ENCODE measurements around the gene NR1I3. TPM values are rescaled to one million over a fixed set of nuclear protein-coding genes. Genes with fewer than 3 reads are reported as not detected.

Gene NR1I3
- total RNA-seq, 1 donor from 2014 or later = not detected

- peaks cover under 1% of the 10 kb centered on the region for H3K36me3 Mint-ChIP-seq (ENCODE audit: low read depth, unreplicated experiment)
- no peak for TF ChIP-seq CTCF (IDR thresholded peaks at IDR 0.05; ENCODE audit: unreplicated experiment)
- H3K4me1 Mint-ChIP-seq (ENCODE audit: unreplicated experiment) = peaks cover 2% of the 10 kb centered on the region
- H3K27ac Mint-ChIP-seq (ENCODE audit: unreplicated experiment) = no peak overlapping the region
- no peaks in the 10 kb centered on the region for H3K9me3 Mint-ChIP-seq (ENCODE audit: unreplicated experiment)
- no peak overlapping the region for H3K4me3 Mint-ChIP-seq (ENCODE audit: unreplicated experiment)
- H3K27me3 Mint-ChIP-seq (ENCODE audit: unreplicated experiment) = peaks cover 7% of the 10 kb centered on the region
- no peak for DNase-seq (ENCODE audit: low spot score)
Observed at GRCh38 chr1:161265305-161265704, 27.3 kb upstream of the NR1I3 start.

- peaks cover 19% of the 10 kb centered on the region for H3K36me3 Mint-ChIP-seq (ENCODE audit: low read depth, unreplicated experiment)
- H3K9me3 Mint-ChIP-seq (ENCODE audit: unreplicated experiment) = peaks cover 11% of the 10 kb centered on the region
- peaks cover 6% of the 10 kb centered on the region for H3K4me1 Mint-ChIP-seq (ENCODE audit: unreplicated experiment)
- no peak overlapping the region for H3K4me3 Mint-ChIP-seq (ENCODE audit: unreplicated experiment)
- DNase-seq (ENCODE audit: low spot score) = no peak
- no peak overlapping the region for H3K27ac Mint-ChIP-seq (ENCODE audit: unreplicated experiment)
- peaks cover 25% of the 10 kb centered on the region for H3K27me3 Mint-ChIP-seq (ENCODE audit: unreplicated experiment)
- TF ChIP-seq CTCF (IDR thresholded peaks at IDR 0.05; ENCODE audit: unreplicated experiment) = no peak
Observed at GRCh38 chr1:161261261-161262235, 23.5 kb upstream of the NR1I3 start.

DNA sequence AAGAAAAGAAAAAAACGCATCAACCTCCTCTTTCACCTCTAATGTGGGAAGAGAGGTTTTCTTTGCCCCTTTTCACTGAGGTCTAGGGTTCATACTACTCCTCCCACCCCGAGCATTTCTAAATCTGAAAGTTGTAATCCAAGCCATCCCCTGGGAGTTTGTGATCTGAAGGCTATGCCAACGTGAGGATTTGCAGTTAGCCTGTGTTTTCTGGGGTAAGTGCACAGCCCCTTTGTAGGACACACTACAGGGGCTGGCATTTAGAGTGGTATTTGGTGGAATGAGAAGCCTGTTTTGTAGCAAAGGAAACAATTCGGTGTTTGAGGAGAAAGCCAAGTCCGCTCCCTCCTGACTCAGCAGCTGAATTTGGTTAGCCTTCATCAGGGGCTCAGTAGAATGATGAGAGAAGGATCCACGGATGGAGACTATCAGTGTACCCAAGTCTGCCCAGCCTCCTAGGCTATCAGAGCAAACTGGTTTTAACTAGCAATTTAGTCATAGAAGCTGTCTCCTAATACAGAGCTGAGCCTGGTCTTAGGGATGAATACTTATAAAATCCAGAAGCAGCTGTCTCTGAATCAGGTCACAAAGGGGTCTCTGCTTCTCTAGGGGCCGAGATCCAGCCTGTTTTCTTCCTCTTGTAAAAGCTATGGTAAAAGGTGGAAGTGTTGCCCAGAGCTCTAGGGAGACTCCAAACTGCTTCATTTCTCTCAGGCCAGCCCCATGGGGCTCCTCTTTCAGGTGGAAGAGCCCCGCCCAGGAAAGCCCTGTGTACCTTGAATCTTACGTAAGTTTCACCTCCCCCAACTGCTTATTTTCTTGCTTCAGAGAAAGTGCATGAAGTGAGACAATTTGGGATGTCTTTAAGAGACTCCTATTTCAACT is 22.6 kb upstream of the NR1I3 start:
- Mint-ChIP-seq H3K27me3 (ENCODE audit: unreplicated experiment) (peaks cover 23% of the 10 kb centered on the region), H3K9me3 (ENCODE audit: unreplicated experiment) (peaks cover 11% of the 10 kb centered on the region)
- no peak for DNase-seq (ENCODE audit: low spot score)

DNA sequence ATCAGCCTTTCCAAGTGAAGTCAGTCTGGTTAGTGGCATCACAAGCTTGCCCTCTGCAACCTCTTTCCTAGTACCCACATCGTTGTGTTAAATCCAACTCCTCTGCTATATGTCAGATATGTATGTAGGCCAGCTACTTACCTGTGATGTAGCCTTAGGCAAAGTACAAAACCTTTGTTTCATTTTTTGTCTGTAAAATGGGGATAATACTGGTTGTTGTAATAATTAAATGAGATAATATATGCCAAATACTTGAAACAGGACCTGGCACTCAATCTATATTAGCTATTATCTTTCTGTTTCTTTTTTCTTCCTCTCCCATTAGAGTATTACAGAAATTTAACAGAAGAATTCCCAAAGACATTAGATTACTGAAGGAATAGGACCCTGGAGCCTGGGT is 21.8 kb upstream of the NR1I3 start:
- Mint-ChIP-seq H3K36me3 (ENCODE audit: low read depth, unreplicated experiment) (peaks cover 22% of the 10 kb centered on the region), H3K4me3 (ENCODE audit: unreplicated experiment) (no peak overlapping the region), H3K27ac (ENCODE audit: unreplicated experiment) (no peak overlapping the region), H3K9me3 (ENCODE audit: unreplicated experiment) (peaks cover 11% of the 10 kb centered on the region), H3K27me3 (ENCODE audit: unreplicated experiment) (peaks cover 23% of the 10 kb centered on the region), H3K4me1 (ENCODE audit: unreplicated experiment) (peaks cover 6% of the 10 kb centered on the region)
- no peak for DNase-seq (ENCODE audit: low spot score)
- no peak for TF ChIP-seq CTCF (IDR thresholded peaks at IDR 0.05; ENCODE audit: unreplicated experiment)

More for the DNA sequence above, 22.6 kb upstream of the NR1I3 start:
- Mint-ChIP-seq H3K4me1 (ENCODE audit: unreplicated experiment) (peaks cover 6% of the 10 kb centered on the region), H3K36me3 (ENCODE audit: low read depth, unreplicated experiment) (peaks cover 22% of the 10 kb centered on the region), H3K4me3 (ENCODE audit: unreplicated experiment) (no peak overlapping the region), H3K27ac (ENCODE audit: unreplicated experiment) (no peak overlapping the region)
- no peak for TF ChIP-seq CTCF (IDR thresholded peaks at IDR 0.05; ENCODE audit: unreplicated experiment)

Measured in endothelial cell (in vitro differentiated cells).